Psoas muscle (tissue), 8 donors: ENCODE data around the gene FBXL5. TPM values are rescaled to one million over a fixed set of nuclear protein-coding genes. Genes with fewer than 3 reads are reported as not detected.

Source experiments
- ATAC-seq, 4 donors: fragments of 200-7000 bp; cut with Tn5 transposase; one replicate each; pipeline ENCODE4 v1.9.1; 2020; ENCODE audit warnings: moderate library complexity in 3 of 4, mild to moderate bottlenecking in 2 of 4
- DNase-seq, 2 donors: peaks; one replicate each; pipeline ENCODE4 v3.0.0-alpha.2; 2020
- H3K27ac ChIP-seq: fragments of 200-600 bp; one replicate; pipeline ENCODE4 v1.8.0; 2022
- H3K27me3 ChIP-seq, 3 donors: fragments of 200-600 bp in 1 of 3; one replicate each; pipeline versions ENCODE4 v1.6.1 to v1.8.0; 2013 to 2022; ENCODE audit warnings: low read length in 2 of 3, mild to moderate bottlenecking in 2 of 3, moderate library complexity in 1 of 3; ENCODE audit not compliant: insufficient read depth in 3 of 3
- H3K36me3 ChIP-seq, 2 donors: fragments of 200-600 bp in 1 of 2; one replicate each; pipeline versions ENCODE4 v1.6.1 to v1.8.0; 2013 to 2022; ENCODE audit warnings: low read depth in 1 of 2, mild to moderate bottlenecking in 1 of 2, moderate library complexity in 1 of 2; ENCODE audit not compliant: insufficient read depth in 1 of 2
- H3K4me1 ChIP-seq: fragments of 200-600 bp; one replicate; pipeline ENCODE4 v1.8.0; 2022
- H3K4me3 ChIP-seq: fragments of 200-600 bp; one replicate; pipeline ENCODE4 v1.8.0; 2022; ENCODE audit warnings: mild to moderate bottlenecking
- H3K9me3 ChIP-seq: fragments of 200-600 bp; one replicate; pipeline ENCODE4 v1.8.0; 2022
- WGBS, 3 donors: extraction: QIAGEN DNeasy Blood & Tissue Kit; methylation state at CpG; one replicate each; pipeline versions ENCODE4 v1.1.6 to v1.1.7; 2013; 5-methylcytosine and 5-hydroxymethylcytosine counted together
- intact Hi-C, 2 donors: fragments of 100-400 bp; cut with DNase I; formaldehyde crosslinking; loops; one replicate each; pipeline versions ENCODE4 v1.11.0 to v1.14.2; 2022
- polyA plus RNA-seq, 3 donors: library from polyadenylated mRNA; stranded (reverse); fragments of 200-250 nt; gene quantifications; one replicate each; pipeline ENCODE4 v1.2.3, GENCODE V29; 2013
- total RNA-seq, 4 donors: library from RNA; stranded (reverse); fragmentation: NEBNext Ultra II Directional in 2 of 4; extraction: Animal tissue kit (Norgen Biotek cat#: 25700) in 2 of 4; gene quantifications; one replicate each; pipeline versions ENCODE4 v1.2.1 to v1.2.4, GENCODE V29; 2021 to 2023
- TF ChIP-seq, protein P1 (sequence below): fragments of 200-600 bp; IDR thresholded peaks from one replicate; pipeline ENCODE4 v1.8.0; 2022; ENCODE audit warnings: antibody characterized with exemption
- donor health status: healthy with polysubstance abuse.
- donor health status: DM: no; HTN: no; CAD: no; lungs with moderate emphysema.
- donor health status: Bipolar disorder and iron deficiency.
- donor health status: healthy.
- donor health status: DM: yes; HTN: yes; CAD: no.
- donor health status: DM: no; HTN: no; CAD: no.
- donor health status: DM: no; HTN: no; CAD: no.
- donor health status: DM: yes; HTN: yes; CAD: no.

The FBXL5 gene
- total and polyA plus RNA-seq, 7 donors: 46.1 to 91.2 (median 56.8) TPM

DNA sequence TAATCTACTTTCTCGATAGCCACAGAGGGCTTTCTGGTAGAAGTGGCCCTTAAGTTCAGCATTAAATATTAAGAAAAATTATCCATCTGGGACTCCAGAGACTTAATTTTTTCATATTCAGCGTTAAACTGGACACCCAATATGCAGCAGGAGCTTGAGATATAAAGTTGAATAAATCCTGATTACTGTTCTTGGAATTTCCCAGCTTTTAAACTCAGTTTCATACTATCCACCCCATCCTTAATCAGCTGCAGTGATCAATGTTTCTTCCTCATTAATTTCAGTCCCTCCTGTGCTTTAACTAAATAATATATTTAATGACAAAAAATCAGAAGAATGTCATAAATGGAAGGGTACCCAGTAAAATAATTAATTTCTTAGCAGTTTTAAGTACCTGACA is 3.6 kb upstream of the FBXL5 start:
- H3K4me1 ChIP-seq: peaks cover 3% of the 10 kb centered on the region
- WGBS, 3 donors: 88 to 93% (median 90%) methylated on average over 2 of the region's 2 CpGs
- no peak overlapping the region for H3K27ac ChIP-seq
- H3K9me3 ChIP-seq: no peaks in the 10 kb centered on the region
- no peak overlapping the region for H3K4me3 ChIP-seq
- no peaks in the 10 kb centered on the region for H3K36me3 ChIP-seq
- H3K27me3 ChIP-seq: no peaks in the 10 kb centered on the region
- no peak for DNase-seq
- intact Hi-C loops: loop anchor here (5.0 to 10.0 kb wide), 4 partner anchors 424 to 824 kb away; partner anchors contain the start of gene CPEB2 (in 2 of the 2)
- TF ChIP-seq, protein P1, sequence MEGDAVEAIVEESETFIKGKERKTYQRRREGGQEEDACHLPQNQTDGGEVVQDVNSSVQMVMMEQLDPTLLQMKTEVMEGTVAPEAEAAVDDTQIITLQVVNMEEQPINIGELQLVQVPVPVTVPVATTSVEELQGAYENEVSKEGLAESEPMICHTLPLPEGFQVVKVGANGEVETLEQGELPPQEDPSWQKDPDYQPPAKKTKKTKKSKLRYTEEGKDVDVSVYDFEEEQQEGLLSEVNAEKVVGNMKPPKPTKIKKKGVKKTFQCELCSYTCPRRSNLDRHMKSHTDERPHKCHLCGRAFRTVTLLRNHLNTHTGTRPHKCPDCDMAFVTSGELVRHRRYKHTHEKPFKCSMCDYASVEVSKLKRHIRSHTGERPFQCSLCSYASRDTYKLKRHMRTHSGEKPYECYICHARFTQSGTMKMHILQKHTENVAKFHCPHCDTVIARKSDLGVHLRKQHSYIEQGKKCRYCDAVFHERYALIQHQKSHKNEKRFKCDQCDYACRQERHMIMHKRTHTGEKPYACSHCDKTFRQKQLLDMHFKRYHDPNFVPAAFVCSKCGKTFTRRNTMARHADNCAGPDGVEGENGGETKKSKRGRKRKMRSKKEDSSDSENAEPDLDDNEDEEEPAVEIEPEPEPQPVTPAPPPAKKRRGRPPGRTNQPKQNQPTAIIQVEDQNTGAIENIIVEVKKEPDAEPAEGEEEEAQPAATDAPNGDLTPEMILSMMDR: no peak
- ATAC-seq: no peak

DNA sequence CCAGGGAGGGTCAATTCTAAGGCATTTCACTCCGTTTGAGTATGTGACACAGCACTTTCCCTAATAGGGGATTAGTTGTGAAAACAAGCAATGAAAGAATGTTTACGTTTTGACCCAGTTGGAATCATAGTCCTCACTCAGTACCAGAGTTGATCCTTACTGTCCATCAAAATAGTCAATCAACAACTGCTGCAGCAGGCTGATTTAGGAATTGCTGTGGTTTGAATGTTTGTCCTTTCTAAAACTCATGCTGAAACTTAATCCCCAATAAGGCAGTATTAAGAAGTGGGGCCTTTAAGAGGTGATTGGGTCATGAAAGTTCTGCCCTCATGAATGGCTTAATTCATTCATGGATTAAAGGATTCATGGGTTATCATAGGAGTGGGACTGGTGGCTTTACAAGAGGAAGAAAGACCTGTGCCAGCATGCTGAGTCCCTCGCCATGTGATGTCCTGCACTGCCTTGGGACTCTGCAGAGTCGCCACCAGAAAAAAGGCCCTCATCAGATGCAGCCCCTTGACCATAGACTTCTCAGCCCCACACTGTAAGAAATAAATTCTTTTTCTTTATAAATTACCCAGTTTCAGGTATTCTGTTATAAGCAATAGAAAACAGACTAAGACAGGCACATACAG is 3.1 kb upstream of the FBXL5 start:
- ATAC-seq (no peak), DNase-seq (no peak)
- TF ChIP-seq, protein P1: no peak
- Histone ChIP-seq H3K9me3 (no peaks in the 10 kb centered on the region), H3K27ac (no peak overlapping the region), H3K4me1 (peaks cover 8% of the 10 kb centered on the region), H3K27me3 (no peaks in the 10 kb centered on the region), H3K36me3 (no peaks in the 10 kb centered on the region), H3K4me3 (no peak overlapping the region)
- intact Hi-C loops: loop anchor here (5.0 to 10.0 kb wide), 4 partner anchors 423 to 823 kb away; partner anchors contain the start of gene CPEB2 (in 2 of the 2)
- 88 to 91% (median 90%) methylated on average over 4 of the region's 4 CpGs for WGBS, 3 donors

DNA sequence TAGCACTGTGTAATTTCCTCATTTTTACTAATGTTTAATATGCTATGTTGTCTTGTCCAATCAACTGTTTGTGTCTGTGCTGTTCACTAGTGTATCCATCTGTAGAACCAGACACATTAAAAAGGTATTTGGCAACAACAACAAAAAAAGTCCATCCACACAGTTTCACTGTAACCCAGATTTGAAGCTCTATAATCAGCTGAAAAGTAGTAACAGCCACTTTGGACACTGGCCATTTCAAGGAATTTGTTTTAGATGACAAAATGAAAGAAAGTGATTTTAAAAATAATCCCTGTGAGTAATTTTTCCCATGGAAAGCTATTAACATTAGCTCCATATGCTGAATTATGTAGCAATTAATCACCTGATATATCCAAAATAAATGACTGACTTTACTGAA is 2.2 kb upstream of the FBXL5 start:
- TF ChIP-seq, protein P1: no peak
- no peak overlapping the region for H3K4me3 ChIP-seq
- intact Hi-C loops: loop anchor here (5.0 to 10.0 kb wide), 4 partner anchors 423 to 823 kb away; partner anchors contain the start of gene CPEB2 (in 2 of the 2)

DNA sequence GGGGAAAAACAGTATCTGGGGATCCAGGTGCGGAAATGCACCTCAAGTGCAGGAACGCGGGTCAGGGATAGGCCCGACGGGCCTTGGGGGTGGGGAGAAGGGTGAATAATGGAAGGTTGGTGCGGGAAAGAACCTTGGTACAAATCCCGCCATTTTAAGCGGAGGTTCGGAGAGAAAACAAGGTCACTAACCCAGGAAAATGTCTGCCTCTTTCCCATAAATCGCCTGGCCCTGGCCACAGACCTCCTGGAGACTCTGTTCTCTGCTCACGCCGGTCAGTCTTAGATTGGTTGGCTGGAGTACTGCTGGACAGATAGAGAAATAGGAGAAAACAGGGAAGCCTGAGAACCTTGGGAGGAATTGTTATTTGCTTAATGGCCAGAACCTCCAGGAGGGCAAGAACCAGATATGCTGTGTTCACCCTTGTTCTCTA is 897 bp upstream of the FBXL5 start:
- intact Hi-C loops: loop anchor here (5.0 to 10.0 kb wide), 4 partner anchors 421 to 821 kb away; partner anchors contain the start of gene CPEB2 (in 2 of the 2)
- WGBS, 3 donors: 39 to 53% (median 49%) methylated on average over 12 of the region's 12 CpGs
- peak overlapping the region; percentile 100 for H3K27ac ChIP-seq
- H3K9me3 ChIP-seq: no peaks in the 10 kb centered on the region
- no peaks in the 10 kb centered on the region for H3K27me3 ChIP-seq
- DNase-seq (no peak), ATAC-seq (peak; percentile 20 to 51 (median 37))
- H3K4me3 ChIP-seq: peak overlapping the region; percentile 83
- H3K36me3 ChIP-seq: no peaks in the 10 kb centered on the region
- TF ChIP-seq, protein P1: no peak
- peaks cover 29% of the 10 kb centered on the region for H3K4me1 ChIP-seq

More for the DNA sequence above, 2.2 kb upstream of the FBXL5 start:
- ATAC-seq (no peak), DNase-seq (no peak)
- peaks cover 17% of the 10 kb centered on the region for H3K4me1 ChIP-seq
- no peaks in the 10 kb centered on the region for H3K36me3 ChIP-seq
- H3K9me3 ChIP-seq: no peaks in the 10 kb centered on the region
- no peak overlapping the region for H3K27ac ChIP-seq
- no peaks in the 10 kb centered on the region for H3K27me3 ChIP-seq
